ENCODE measurements around the gene CCNY.

Gene CCNY

DNA sequence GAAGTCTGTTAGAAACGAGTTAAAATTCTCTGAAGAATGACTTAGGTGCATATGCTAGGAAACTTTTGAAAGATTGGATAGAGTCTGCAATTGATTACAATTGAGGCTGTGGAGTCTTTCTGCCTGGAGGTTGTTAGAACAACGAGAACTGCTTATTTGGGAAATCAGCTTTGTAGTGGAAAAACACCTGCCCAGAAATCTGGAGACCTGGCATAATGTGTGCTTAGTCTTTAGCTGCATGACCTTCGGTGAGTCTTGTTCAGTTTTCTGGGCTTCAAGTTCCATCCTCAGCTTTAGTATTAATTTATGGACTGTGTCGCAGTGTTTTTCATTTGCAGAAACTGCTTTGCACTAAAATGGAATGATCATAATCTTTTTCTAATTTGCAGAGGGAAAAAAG lies 31.7 kb downstream of the CCNY start:
- no peak overlapping the region for H3K27ac ChIP-seq
- TF ChIP-seq ZFX (IDR thresholded peaks at IDR 0.05; ENCODE audit: borderline replicate concordance), result no peak
- TF ChIP-seq, protein P1, sequence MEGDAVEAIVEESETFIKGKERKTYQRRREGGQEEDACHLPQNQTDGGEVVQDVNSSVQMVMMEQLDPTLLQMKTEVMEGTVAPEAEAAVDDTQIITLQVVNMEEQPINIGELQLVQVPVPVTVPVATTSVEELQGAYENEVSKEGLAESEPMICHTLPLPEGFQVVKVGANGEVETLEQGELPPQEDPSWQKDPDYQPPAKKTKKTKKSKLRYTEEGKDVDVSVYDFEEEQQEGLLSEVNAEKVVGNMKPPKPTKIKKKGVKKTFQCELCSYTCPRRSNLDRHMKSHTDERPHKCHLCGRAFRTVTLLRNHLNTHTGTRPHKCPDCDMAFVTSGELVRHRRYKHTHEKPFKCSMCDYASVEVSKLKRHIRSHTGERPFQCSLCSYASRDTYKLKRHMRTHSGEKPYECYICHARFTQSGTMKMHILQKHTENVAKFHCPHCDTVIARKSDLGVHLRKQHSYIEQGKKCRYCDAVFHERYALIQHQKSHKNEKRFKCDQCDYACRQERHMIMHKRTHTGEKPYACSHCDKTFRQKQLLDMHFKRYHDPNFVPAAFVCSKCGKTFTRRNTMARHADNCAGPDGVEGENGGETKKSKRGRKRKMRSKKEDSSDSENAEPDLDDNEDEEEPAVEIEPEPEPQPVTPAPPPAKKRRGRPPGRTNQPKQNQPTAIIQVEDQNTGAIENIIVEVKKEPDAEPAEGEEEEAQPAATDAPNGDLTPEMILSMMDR (IDR thresholded peaks at IDR 0.05), result no peak

DNA sequence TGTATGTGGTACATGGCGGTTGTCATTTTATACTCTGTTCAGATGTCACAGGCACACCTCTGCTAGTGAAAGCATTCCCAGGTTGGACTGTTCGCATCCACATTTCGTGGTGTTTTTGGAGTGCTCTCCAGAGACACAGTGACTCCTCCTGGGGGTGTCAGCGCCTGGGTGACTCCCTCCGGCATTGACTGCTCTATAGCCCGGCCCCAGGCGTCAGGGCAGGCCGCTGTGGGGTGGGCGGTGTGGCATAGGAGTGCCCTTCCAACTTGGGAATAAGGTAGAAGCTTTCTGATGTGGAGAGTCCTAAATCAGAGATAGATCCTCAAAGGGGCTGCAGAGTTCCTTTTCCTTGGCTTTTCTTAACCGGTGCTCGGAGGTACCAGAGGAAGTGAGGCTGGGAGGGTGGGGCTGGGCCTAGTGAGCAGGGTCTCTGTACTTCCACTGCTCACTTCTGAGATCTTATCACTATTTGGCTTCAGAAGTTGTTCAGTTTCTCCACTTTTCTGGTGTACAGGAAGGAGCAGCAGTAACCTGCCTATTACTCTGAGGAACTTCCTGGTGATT lies 32.3 kb downstream of the CCNY start:
- TF ChIP-seq ZFX (IDR thresholded peaks at IDR 0.05; ENCODE audit: borderline replicate concordance), result no peak
- TF ChIP-seq, protein P1 (IDR thresholded peaks at IDR 0.05), result no peak
- H3K27ac ChIP-seq, result no peak overlapping the region

DNA sequence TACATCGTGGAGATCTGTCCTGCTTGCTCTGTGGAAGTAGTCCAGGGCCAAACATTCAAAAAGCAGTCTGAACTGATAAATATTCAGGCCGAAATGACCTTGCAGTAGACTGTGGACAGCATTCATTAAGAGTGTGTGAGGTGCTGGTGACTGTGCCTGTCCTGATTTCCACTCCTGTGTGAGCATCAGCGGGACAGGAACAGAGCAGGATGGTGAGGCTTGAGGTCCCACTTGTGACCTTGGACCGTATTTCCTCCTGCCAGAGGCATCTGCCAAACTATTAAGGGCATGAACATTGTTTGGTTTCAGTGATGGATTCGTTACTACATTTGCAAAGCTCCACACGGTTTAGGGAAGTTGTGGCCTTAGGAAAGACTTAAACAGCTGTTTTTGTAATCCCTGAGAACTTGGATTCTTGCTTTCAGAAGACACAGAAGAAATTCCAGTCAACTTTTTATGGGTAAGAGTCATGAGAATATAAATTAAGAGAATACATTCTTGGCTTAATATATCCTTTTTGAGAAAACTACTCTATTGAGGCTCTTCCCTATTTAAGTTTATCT lies 32.8 kb downstream of the CCNY start:
- H3K27ac ChIP-seq, result no peak overlapping the region
- no peak for TF ChIP-seq ZFX (IDR thresholded peaks at IDR 0.05; ENCODE audit: borderline replicate concordance)
- TF ChIP-seq, protein P1 (IDR thresholded peaks at IDR 0.05), result no peak

DNA sequence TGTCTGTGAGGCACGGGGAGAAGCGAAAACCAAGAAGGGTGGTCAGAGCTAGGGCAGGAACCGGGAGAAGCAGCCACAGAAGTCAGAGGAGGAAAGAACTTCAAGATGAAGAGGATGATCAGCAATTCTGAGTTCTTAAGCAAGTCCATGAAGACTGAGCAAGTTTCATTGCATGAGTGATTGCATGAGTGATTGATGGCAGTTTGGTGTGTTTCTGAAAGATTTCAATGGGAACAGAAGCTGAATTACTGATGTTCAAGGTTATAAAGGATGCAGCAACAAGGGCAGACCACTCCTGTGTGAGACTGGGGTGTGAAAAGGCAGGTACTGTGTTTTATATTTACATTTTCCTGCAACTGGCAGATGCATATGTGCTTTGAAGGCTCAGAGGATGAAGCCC lies 35.4 kb downstream of the CCNY start:
- no peak overlapping the region for H3K27ac ChIP-seq
- no peak for TF ChIP-seq ZFX (IDR thresholded peaks at IDR 0.05; ENCODE audit: borderline replicate concordance)
- TF ChIP-seq, protein P1 (IDR thresholded peaks at IDR 0.05), result no peak

DNA sequence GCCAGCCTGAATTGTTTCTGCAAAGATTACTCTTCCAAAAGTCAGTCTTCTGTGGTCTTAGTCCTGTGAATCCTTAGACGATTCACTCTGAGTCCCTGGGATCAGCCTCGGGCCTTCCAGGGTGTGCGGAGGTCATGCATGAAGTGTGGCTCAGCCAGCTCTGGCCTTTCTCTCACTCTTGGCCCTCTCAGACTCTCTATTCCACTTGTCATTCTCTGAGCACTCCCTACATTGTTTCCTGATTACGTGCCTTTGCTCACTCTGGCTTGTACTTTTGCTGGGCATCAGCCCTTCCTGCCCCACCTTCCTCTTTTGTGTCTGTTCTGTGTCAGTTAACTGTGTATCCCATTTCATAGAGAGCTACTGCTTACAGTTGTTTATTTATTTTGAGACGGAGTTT lies 36.0 kb downstream of the CCNY start:
- H3K27ac ChIP-seq, result no peak overlapping the region
- TF ChIP-seq, protein P1 (IDR thresholded peaks at IDR 0.05), result no peak
- no peak for TF ChIP-seq ZFX (IDR thresholded peaks at IDR 0.05; ENCODE audit: borderline replicate concordance)

DNA sequence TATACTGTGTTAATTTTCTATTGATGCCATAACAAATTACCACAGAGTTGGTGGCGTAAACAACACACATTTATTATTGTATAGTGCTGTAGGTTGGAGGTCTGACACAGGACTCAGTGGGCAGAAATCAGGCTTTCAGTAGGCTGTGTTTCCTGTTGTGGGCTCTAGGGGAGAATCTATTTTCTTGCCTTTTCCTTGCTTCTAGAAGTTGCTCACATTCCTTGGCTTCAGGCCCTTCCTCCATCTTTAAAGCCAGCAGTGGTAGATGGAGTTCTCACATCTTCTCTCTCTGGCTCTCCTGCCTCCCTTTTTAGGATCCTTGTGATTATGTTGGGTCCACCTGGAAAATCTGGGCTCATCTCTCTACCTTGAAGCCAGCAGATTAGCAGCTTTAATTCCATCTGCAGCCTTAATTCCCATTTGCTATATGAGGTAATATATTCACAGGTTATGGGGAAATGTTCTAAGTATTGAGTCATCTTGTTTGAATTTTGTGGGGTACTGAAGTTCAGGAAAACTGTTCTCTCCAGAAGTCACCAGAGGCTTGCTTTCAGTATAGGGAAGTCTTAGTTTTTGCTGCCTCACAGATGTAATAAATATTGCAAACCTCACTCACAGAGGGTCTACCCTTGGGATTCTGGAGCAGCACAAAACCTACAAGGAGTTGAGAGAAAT lies 38.9 kb downstream of the CCNY start:
- no peak overlapping the region for H3K27ac ChIP-seq
- TF ChIP-seq, protein P1 (IDR thresholded peaks at IDR 0.05), result no peak
- no peak for TF ChIP-seq ZFX (IDR thresholded peaks at IDR 0.05; ENCODE audit: borderline replicate concordance)

DNA sequence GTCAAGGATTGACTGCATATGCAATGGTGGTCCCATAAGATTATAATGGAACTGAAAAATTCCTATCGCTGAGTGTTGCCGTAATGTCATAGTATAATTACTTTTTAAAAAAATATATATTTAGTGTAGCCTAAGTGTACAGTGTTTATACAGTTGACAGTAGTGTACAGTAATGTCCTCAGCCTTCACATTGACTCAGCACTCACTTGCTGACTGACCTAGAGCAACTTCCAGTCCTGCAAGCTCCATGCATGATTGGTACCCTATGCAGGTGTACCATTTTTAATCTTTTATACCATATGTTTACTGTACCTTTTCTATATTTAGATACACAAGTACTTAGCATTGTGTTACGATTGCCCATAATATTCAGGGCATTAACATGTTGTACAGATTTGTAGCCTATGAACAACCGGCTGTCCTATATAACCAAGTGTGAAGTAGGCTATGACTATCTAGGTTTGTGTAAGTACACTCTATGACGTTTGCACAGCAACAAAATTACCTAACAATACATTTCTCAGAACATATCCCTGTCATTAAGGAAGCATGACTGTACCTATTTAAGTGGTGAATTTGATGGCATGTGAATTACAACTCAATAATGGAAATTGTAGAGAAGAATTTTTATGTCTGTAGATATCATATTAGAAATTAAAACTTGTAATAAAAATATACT lies 40.9 kb downstream of the CCNY start:
- TF ChIP-seq, protein P1 (IDR thresholded peaks at IDR 0.05), result no peak
- TF ChIP-seq ZFX (IDR thresholded peaks at IDR 0.05; ENCODE audit: borderline replicate concordance), result no peak
- H3K27ac ChIP-seq, result no peak overlapping the region
